Ishikawa (cell line): ENCODE data around the gene AKAP7.

Source experiments
- EP300 ChIP-seq: IDR thresholded peaks from 2 replicates; pipeline ENCODE4 v1.6.1; 2012; ENCODE audit warnings: borderline replicate concordance
- FOXM1 ChIP-seq: IDR thresholded peaks from 2 replicates; pipeline ENCODE4 v1.6.1; 2012; ENCODE audit warnings: low read depth, borderline replicate concordance
- MAX ChIP-seq: IDR thresholded peaks from 2 replicates; pipeline ENCODE4 v1.6.1; 2012
- REST ChIP-seq: IDR thresholded peaks from 2 replicates; pipeline ENCODE4 v1.6.1; 2012; ENCODE audit warnings: low read depth, mild to moderate bottlenecking
- USF1 ChIP-seq: IDR thresholded peaks from 2 replicates; pipeline ENCODE4 v1.6.1; 2012
- YY1 ChIP-seq: IDR thresholded peaks from 2 replicates; pipeline ENCODE4 v1.6.1; 2012; ENCODE audit warnings: low read depth
- ZBTB7A ChIP-seq: IDR thresholded peaks from 2 replicates; pipeline ENCODE4 v1.6.1; 2012; ENCODE audit warnings: low read depth

GRCh38 chr6:131172222-131172621, 37.0 kb downstream of the AKAP7 start:
- no peak for TF ChIP-seq EP300
- no peak for TF ChIP-seq YY1
- TF ChIP-seq USF1, result no peak
- no peak for TF ChIP-seq REST
- no peak for TF ChIP-seq MAX
- TF ChIP-seq FOXM1, result no peak
- TF ChIP-seq ZBTB7A, result no peak
